Keratinocyte (primary cell): ENCODE measurements around the gene TRPM1. TPM values are rescaled to one million over a fixed set of nuclear protein-coding genes. Genes with fewer than 3 reads are reported as not detected.

Experiments
- DNase-seq: peaks from one replicate; pipeline ENCODE4 v3.0.0-alpha.2; 2011; ENCODE audit warnings: low read depth, missing footprints, low spot score
- FAIRE-seq: peaks from 2 replicates; lab custom pipeline; 2011; peaks lifted over from hg19 to GRCh38; lab: Jason Lieb, UNC
- H2AFZ ChIP-seq: 2 replicates; pipeline ENCODE4 v1.6.0; 2012; ENCODE audit warnings: low read length, control low read depth, inconsistent platforms; ENCODE audit not compliant: control insufficient read depth
- H3K27ac ChIP-seq: 2 replicates; pipeline ENCODE4 v1.5.1; 2011; ENCODE audit warnings: low read length; ENCODE audit not compliant: control insufficient read depth, insufficient read depth
- H3K27me3 ChIP-seq: 3 replicates; pipeline ENCODE4 v1.6.0; 2011; ENCODE audit warnings: low read length; ENCODE audit not compliant: control insufficient read depth, insufficient read depth; ENCODE audit errors: extremely low read depth
- H3K36me3 ChIP-seq, 2 experiments: 2 replicates in 1 of 2; 3 replicates in 1 of 2; pipeline ENCODE4 v1.5.1; 2011; ENCODE audit warnings: low read length in 2 of 2, mild to moderate bottlenecking in 1 of 2; ENCODE audit not compliant: control insufficient read depth in 2 of 2, insufficient read depth in 2 of 2; ENCODE audit errors: extremely low read depth in 1 of 2
- H3K4me1 ChIP-seq: 3 replicates; pipeline ENCODE4 v1.5.1; 2011; ENCODE audit warnings: low read length; ENCODE audit not compliant: control insufficient read depth, insufficient read depth; ENCODE audit errors: extremely low read depth
- H3K4me2 ChIP-seq: 3 replicates; pipeline ENCODE4 v1.6.0; 2011; ENCODE audit warnings: low read depth, low read length; ENCODE audit not compliant: control insufficient read depth, insufficient read depth; ENCODE audit errors: extremely low read depth
- H3K4me3 ChIP-seq, 3 experiments: fragments of 200-600 bp in 1 of 3; sonication (generic) in 1 of 3; 2 replicates in 2 of 3; 3 replicates in 1 of 3; pipeline ENCODE4 v1.5.1; 2011 to 2016; ENCODE audit warnings: low read length in 3 of 3, mild to moderate bottlenecking in 3 of 3, control low read depth in 2 of 3, inconsistent platforms in 1 of 3, low read depth in 1 of 3, mixed read lengths in 1 of 3, mixed run types in 1 of 3, moderate library complexity in 1 of 3; ENCODE audit not compliant: control insufficient read depth in 2 of 3, insufficient read depth in 2 of 3; ENCODE audit errors: extremely low read depth in 1 of 3
- H3K79me2 ChIP-seq: 2 replicates; pipeline ENCODE4 v1.6.0; 2012; ENCODE audit warnings: low read length; ENCODE audit not compliant: control insufficient read depth, insufficient read depth
- H3K9ac ChIP-seq: 3 replicates; pipeline ENCODE4 v1.6.0; 2011; ENCODE audit warnings: low read length; ENCODE audit not compliant: control insufficient read depth, insufficient read depth; ENCODE audit errors: extremely low read depth
- H3K9me1 ChIP-seq: 3 replicates; pipeline ENCODE4 v1.6.0; 2011; ENCODE audit warnings: low read length; ENCODE audit not compliant: control insufficient read depth, insufficient read depth; ENCODE audit errors: extremely low read depth
- H3K9me3 ChIP-seq: 2 replicates; pipeline ENCODE4 v1.5.1; 2012; ENCODE audit warnings: low read depth, low read length; ENCODE audit not compliant: control insufficient read depth
- H4K20me1 ChIP-seq: 3 replicates; pipeline ENCODE4 v1.6.0; 2011; ENCODE audit warnings: low read length; ENCODE audit not compliant: control insufficient read depth, insufficient read depth; ENCODE audit errors: extremely low read depth
- CTCF ChIP-seq, 3 experiments: IDR thresholded peaks in 1 of 3; conservative IDR thresholded peaks in 1 of 3; optimal IDR thresholded peaks in 1 of 3; 2 replicates in 2 of 3; 3 replicates in 1 of 3; pipeline versions ENCODE3 to v1.5.1; 2011; ENCODE audit warnings: low read length in 3 of 3, mild to moderate bottlenecking in 3 of 3, moderate library complexity in 2 of 3, control low read depth in 1 of 3, inconsistent platforms in 1 of 3; ENCODE audit not compliant: insufficient read depth in 2 of 3; ENCODE audit errors: extremely low read depth in 1 of 3
- EZH2 ChIP-seq: IDR thresholded peaks from one replicate; pipeline ENCODE4 v1.6.1; 2012; ENCODE audit warnings: inconsistent platforms, mild to moderate bottlenecking, low read length, moderate library complexity
- dilution Hi-C: fragments of 300-500 bp; cut with MboI; formaldehyde crosslinking; loops from one replicate; pipeline ENCODE4 v1.7.0; 2020; ENCODE audit warnings: low sequenced_read_pairs; ENCODE audit not compliant: extremely low pct_ligation_motif_present
- polyA plus RNA-seq, 5 experiments: library from polyadenylated mRNA; depleted of rRNA in 3 of 5; stranded (reverse) in 3 of 5; stranded (forward) in 1 of 5; unstranded in 1 of 5; fragments of >200 nt; gene quantifications; 1 replicate in 1 of 5; 2 replicates in 3 of 5; 3 replicates in 1 of 5; pipeline versions ENCODE4 v1.2.1 to v1.2.3, GENCODE V29; 2011 to 2012; ENCODE audit warnings: missing spikeins in 2 of 5, low read depth in 1 of 5, low replicate concordance in 1 of 5

TRPM1 gene
- polyA plus RNA-seq, 1 donor (not counting 4 experiments of a cell fraction or from before 2014, with no cell fraction given): 0.17 TPM

GRCh38 chr15:31014608-31014925 is 87.0 kb downstream of the TRPM1 start:
- Histone ChIP-seq H3K9ac (no peak overlapping the region), H3K4me3 (no peak overlapping the region), H3K36me3 (no peaks in the 10 kb centered on the region), H3K27ac (no peak overlapping the region), H3K9me1 (no peaks in the 10 kb centered on the region), H3K9me3 (peaks cover 1% of the 10 kb centered on the region), H3K4me2 (no peak overlapping the region), H3K27me3 (no peaks in the 10 kb centered on the region), H4K20me1 (no peaks in the 10 kb centered on the region), H3K4me1 (peaks cover 2% of the 10 kb centered on the region), H2AFZ (no peak overlapping the region), H3K79me2 (no peaks in the 10 kb centered on the region)
- DNase-seq (no peak), FAIRE-seq (no peak)
- dilution Hi-C loops: no loop called here
- TF ChIP-seq EZH2: no peak
- no peak for TF ChIP-seq CTCF (optimal IDR thresholded peaks at IDR 0.05 in 1 of 3, IDR thresholded peaks at IDR 0.05 in 1 of 3, conservative IDR thresholded peaks at IDR 0.05 in 1 of 3; ENCODE audit: extremely low read depth in 1 of 3, insufficient read depth in 2 of 3, low read length in 3 of 3)

- Histone ChIP-seq H3K4me1 (peaks cover 2% of the 10 kb centered on the region), H3K4me2 (no peak overlapping the region), H3K9me3 (peaks cover 1% of the 10 kb centered on the region), H3K4me3 (no peak overlapping the region), H3K36me3 (no peaks in the 10 kb centered on the region), H3K9me1 (no peaks in the 10 kb centered on the region), H2AFZ (no peak overlapping the region), H4K20me1 (no peaks in the 10 kb centered on the region), H3K27ac (no peak overlapping the region), H3K79me2 (no peaks in the 10 kb centered on the region), H3K9ac (no peak overlapping the region), H3K27me3 (no peaks in the 10 kb centered on the region)
- DNase-seq: no peak
- dilution Hi-C loops: no loop called here
- TF ChIP-seq EZH2 (no peak), CTCF (optimal IDR thresholded peaks at IDR 0.05 in 1 of 3, IDR thresholded peaks at IDR 0.05 in 1 of 3, conservative IDR thresholded peaks at IDR 0.05 in 1 of 3; ENCODE audit: extremely low read depth in 1 of 3, insufficient read depth in 2 of 3, low read length in 3 of 3) (no peak)
- peak; percentile 26 for FAIRE-seq
Measured at GRCh38 chr15:31013863-31014607, 87.5 kb downstream of the TRPM1 start.
